Activated gamma-delta T cell (primary cell): ENCODE results near the gene TASOR2.

Experiments
- DNase-seq: peaks from one replicate; lab custom pipeline; 2025; lab: John Stamatoyannopoulos, UW

TASOR2 gene

GRCh38 chr10:5684971-5685763 is 529 bp downstream of the TASOR2 start:
- peak; percentile 60 for DNase-seq

GRCh38 chr10:5685764-5686240 is 1.2 kb downstream of the TASOR2 start:
- no peak for DNase-seq

GRCh38 chr10:5688587-5688986 is 3.9 kb downstream of the TASOR2 start:
- no peak for DNase-seq

GRCh38 chr10:5691786-5692185 is 7.1 kb downstream of the TASOR2 start:
- no peak for DNase-seq

GRCh38 chr10:5692461-5693358 is 8.1 kb downstream of the TASOR2 start:
- DNase-seq = peak; percentile 64

GRCh38 chr10:5694573-5694972 is 9.9 kb downstream of the TASOR2 start:
- DNase-seq = no peak

GRCh38 chr10:5697342-5697741 is 12.7 kb downstream of the TASOR2 start:
- DNase-seq = no peak

- DNase-seq = no peak
Observed at GRCh38 chr10:5698062-5698461, 13.4 kb downstream of the TASOR2 start.

GRCh38 chr10:5708356-5708755 is 23.7 kb downstream of the TASOR2 start:
- DNase-seq = no peak

- no peak for DNase-seq
Observed at GRCh38 chr10:5709865-5710264, 25.2 kb downstream of the TASOR2 start.

- no peak for DNase-seq
Observed at GRCh38 chr10:5710859-5711258, 26.2 kb downstream of the TASOR2 start.

- no peak for DNase-seq
Observed at GRCh38 chr10:5711642-5712041, 27.0 kb downstream of the TASOR2 start.

- no peak for DNase-seq
Observed at GRCh38 chr10:5719546-5719945, 34.9 kb downstream of the TASOR2 start.

- DNase-seq = no peak
Observed at GRCh38 chr10:5720182-5720581, 35.5 kb downstream of the TASOR2 start.

- DNase-seq = no peak
Observed at GRCh38 chr10:5723692-5724091, 39.1 kb downstream of the TASOR2 start.

GRCh38 chr10:5730766-5731165 is 46.1 kb downstream of the TASOR2 start:
- no peak for DNase-seq

GRCh38 chr10:5731559-5731958 is 46.9 kb downstream of the TASOR2 start:
- DNase-seq = no peak

- DNase-seq = no peak
Observed at GRCh38 chr10:5732141-5732540, 47.5 kb downstream of the TASOR2 start.
